ENCODE results near the gene RAD51B.

RAD51B gene

GRCh38 chr14:68607867-68608573 is 788.4 kb downstream of the RAD51B start:
- TF ChIP-seq CTCF (IDR thresholded peaks at IDR 0.05; ENCODE audit: insufficient read depth, low read depth, low read length, missing control alignments): no peak
- DNase-seq (ENCODE audit: low read depth): no peak
- no peak overlapping the region for H3K4me3 ChIP-seq (ENCODE audit: low read depth, low read length)

GRCh38 chr14:68608574-68608962 is 789.0 kb downstream of the RAD51B start:
- no peak for TF ChIP-seq CTCF (IDR thresholded peaks at IDR 0.05; ENCODE audit: insufficient read depth, low read depth, low read length, missing control alignments)
- no peak for DNase-seq (ENCODE audit: low read depth)
- H3K4me3 ChIP-seq (ENCODE audit: low read depth, low read length): no peak overlapping the region

GRCh38 chr14:68609012-68609411 is 789.4 kb downstream of the RAD51B start:
- TF ChIP-seq CTCF (IDR thresholded peaks at IDR 0.05; ENCODE audit: insufficient read depth, low read depth, low read length, missing control alignments): no peak
- no peak overlapping the region for H3K4me3 ChIP-seq (ENCODE audit: low read depth, low read length)
- no peak for DNase-seq (ENCODE audit: low read depth)

DNA sequence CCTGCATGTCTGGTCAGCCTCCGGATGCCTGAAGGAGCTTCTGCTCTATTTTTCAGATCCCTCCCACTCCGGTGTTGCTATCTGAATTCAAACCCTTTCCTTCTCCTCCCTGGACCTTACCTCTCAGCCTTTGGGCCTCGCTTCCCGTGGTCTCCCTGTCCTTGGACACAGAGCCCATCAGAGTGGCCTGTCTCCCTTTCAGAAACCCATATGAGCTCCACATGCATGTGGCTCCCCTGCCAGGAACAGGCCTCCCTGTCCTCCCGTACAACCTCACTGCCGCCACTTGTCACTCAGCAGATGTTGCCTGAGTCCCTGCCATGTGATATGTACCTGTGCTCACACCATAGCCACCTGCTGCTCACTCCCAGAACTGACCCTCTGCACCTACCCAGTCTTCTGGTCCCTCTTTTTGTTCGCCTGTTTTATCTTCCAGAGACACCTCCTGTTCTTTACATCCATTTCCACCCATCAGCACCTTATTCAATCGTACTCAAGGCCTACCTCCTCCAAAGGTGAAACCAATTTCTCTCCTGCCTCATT is 790.7 kb downstream of the RAD51B start:
- TF ChIP-seq CTCF (IDR thresholded peaks at IDR 0.05; ENCODE audit: insufficient read depth, low read depth, low read length, missing control alignments): no peak
- no peak overlapping the region for H3K4me3 ChIP-seq (ENCODE audit: low read depth, low read length)
- no peak for DNase-seq (ENCODE audit: low read depth)

DNA sequence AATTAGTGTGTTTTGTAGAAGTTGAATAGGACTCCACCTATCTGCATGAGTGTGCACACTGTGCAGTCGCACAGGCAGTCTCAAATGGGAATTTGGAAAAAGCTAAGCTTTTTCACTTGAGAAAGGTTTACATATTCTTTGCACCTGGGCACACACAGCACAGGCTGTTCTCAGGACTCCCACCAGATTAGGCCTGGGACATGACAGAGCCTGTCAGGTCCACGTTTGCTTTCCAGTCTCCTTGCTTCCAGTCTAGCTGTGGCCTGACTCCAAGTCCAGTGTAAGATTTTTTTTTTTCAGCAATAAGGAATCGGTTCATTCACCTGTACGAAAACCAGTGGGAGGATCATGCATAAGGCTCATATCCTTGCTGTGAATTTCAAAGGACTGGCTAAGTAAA is 792.0 kb downstream of the RAD51B start:
- no peak for DNase-seq (ENCODE audit: low read depth)
- H3K4me3 ChIP-seq (ENCODE audit: low read depth, low read length): no peak overlapping the region
- no peak for TF ChIP-seq CTCF (IDR thresholded peaks at IDR 0.05; ENCODE audit: insufficient read depth, low read depth, low read length, missing control alignments)

DNA sequence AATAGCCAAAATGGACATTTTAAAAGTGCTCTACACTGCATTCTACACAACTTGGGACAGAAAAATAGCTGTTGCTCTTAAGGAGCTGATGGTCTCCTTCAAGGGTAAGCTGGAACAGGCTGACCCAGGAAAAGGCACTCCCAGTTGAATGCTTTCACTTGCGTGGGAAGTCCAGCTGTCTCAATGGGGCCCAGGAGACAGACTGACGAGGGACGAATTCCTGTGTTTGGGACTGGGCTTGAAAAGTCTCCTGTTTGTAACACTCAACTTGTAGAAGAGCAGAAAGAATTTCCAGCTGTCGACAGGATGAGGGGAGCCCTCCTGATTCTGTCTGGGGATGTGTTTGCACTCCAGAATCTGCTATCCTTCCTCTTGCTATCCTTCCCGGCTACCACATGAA is 792.5 kb downstream of the RAD51B start:
- H3K4me3 ChIP-seq (ENCODE audit: low read depth, low read length): no peak overlapping the region
- no peak for DNase-seq (ENCODE audit: low read depth)
- no peak for TF ChIP-seq CTCF (IDR thresholded peaks at IDR 0.05; ENCODE audit: insufficient read depth, low read depth, low read length, missing control alignments)

Data from GM12865 (cell line).